BE2C (cell line): ENCODE data around the gene KIAA1958.
"Not testable (repeated sequence)": the region's sequence is repeated elsewhere in the genome, so short reads cannot be mapped to it uniquely, and the experiment has no call there.

Source experiments
- DNase-seq: peaks from one replicate; pipeline ENCODE4 v3.0.0-alpha.2; 2020
- H3K27me3 ChIP-seq: fragments of 250-450 bp; sonication (Bioruptor Pico); 2 replicates; pipeline ENCODE4 v1.5.1; 2020; ENCODE audit warnings: mild to moderate bottlenecking
- H3K36me3 ChIP-seq: fragments of 250-450 bp; sonication (Bioruptor Pico); 2 replicates; pipeline ENCODE4 v1.5.1; 2020; ENCODE audit warnings: mild to moderate bottlenecking
- H3K4me1 ChIP-seq: fragments of 250-450 bp; sonication (Bioruptor Pico); 2 replicates; pipeline ENCODE4 v1.5.1; 2020
- H3K4me3 ChIP-seq: 2 replicates; pipeline ENCODE4 v1.5.1; 2011; ENCODE audit warnings: low read depth, low read length
- H3K9me3 ChIP-seq: fragments of 250-450 bp; sonication (Bioruptor Pico); 2 replicates; pipeline ENCODE4 v1.5.1; 2020
- TF ChIP-seq, protein P1 (sequence below): IDR thresholded peaks from 2 replicates; pipeline ENCODE4 v1.5.1; 2012; ENCODE audit warnings: mild to moderate bottlenecking, low read depth, low read length

Gene KIAA1958

DNA sequence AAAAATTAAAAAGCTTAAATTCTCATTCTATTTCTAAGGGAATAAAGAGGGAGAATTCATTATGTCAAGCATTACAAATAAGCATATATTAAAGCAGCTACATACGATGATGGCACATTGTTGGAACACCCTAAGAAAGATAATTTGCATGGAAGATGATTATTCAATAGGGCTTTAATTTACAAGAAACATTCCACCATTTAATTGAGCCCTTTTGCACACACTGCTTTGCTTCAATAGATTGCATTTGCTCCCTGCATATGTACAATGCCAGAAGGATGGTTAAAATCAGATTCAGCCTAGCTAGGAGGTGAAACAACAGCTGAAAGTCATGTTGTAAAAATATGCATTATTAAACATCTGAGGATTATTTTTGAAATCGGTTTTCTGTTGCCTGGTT lies 21.8 kb downstream of the KIAA1958 start:
- TF ChIP-seq, protein P1, sequence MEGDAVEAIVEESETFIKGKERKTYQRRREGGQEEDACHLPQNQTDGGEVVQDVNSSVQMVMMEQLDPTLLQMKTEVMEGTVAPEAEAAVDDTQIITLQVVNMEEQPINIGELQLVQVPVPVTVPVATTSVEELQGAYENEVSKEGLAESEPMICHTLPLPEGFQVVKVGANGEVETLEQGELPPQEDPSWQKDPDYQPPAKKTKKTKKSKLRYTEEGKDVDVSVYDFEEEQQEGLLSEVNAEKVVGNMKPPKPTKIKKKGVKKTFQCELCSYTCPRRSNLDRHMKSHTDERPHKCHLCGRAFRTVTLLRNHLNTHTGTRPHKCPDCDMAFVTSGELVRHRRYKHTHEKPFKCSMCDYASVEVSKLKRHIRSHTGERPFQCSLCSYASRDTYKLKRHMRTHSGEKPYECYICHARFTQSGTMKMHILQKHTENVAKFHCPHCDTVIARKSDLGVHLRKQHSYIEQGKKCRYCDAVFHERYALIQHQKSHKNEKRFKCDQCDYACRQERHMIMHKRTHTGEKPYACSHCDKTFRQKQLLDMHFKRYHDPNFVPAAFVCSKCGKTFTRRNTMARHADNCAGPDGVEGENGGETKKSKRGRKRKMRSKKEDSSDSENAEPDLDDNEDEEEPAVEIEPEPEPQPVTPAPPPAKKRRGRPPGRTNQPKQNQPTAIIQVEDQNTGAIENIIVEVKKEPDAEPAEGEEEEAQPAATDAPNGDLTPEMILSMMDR: no peak
- H3K9me3 ChIP-seq: no peaks in the 10 kb centered on the region
- H3K4me1 ChIP-seq: no peaks in the 10 kb centered on the region
- no peaks in the 10 kb centered on the region for H3K27me3 ChIP-seq
- no peak for DNase-seq
- no peak overlapping the region for H3K4me3 ChIP-seq
- no peaks in the 10 kb centered on the region for H3K36me3 ChIP-seq

DNA sequence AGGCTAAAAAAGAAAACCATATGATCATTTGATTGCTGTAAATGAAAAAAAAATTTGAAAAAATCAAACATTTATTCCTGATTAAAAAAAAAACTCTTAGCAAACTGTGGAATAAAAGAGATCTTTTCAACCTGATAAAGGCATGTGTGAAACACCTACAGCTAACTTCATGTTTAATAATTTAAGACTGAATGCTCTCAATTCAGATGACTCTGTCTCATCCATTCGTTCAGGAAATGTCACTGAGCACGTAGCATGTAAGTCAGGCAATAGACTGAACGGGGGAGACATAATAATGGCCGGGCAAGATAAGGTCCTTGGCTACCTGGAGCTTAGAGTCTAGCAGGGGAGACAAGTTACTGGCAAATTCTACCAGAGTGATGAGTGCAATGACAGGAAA lies 25.8 kb downstream of the KIAA1958 start:
- H3K4me3 ChIP-seq, H3K27me3 ChIP-seq, DNase-seq: not testable (repeated sequence)

DNA sequence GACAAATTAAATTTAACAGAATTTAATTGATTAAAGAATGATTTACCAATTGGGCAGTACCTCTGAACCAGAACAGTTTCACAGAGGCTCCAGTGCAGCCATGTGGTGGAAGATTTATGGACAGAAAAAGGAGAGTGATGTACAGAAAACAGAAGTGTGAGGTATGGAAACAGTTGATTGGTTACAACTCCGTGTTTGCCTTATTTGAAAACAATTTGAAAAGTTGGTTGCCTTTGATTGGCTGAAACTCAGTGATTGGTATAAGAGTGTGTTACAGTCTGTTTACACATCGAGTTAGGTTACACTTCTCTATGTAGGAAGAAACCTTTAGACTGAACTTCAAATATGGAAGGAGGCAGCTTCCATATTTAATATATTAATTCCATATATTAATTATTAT lies 30.1 kb downstream of the KIAA1958 start:
- no peak for DNase-seq
- Histone ChIP-seq H3K36me3 (no peaks in the 10 kb centered on the region), H3K4me3 (no peak overlapping the region), H3K9me3 (no peaks in the 10 kb centered on the region), H3K27me3 (no peaks in the 10 kb centered on the region), H3K4me1 (no peaks in the 10 kb centered on the region; the same call in 1 of the 2 replicates)
- TF ChIP-seq, protein P1: no peak

More for the DNA sequence above, 25.8 kb downstream of the KIAA1958 start:
- H3K9me3 ChIP-seq, H3K36me3 ChIP-seq, H3K4me1 ChIP-seq: not testable (repeated sequence)

DNA sequence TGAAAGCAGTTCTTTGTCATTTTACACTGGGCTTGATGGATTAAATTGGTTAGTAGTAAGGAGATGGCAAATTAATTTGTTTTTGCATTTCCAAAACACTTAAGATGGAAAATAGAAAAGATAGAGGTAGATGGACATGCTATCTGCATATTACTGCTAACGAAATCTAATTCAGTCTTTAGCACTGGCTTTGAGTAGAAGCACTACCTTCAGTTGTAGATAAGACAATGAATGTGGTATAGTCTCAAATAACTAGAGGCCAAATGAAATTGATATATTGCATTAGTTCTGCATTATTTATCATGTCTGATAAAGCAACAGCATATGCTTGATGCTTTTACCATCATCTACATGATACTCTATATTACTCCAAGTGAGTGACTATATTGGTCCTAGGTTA lies 33.4 kb downstream of the KIAA1958 start:
- Histone ChIP-seq H3K9me3 (no peaks in the 10 kb centered on the region), H3K36me3 (no peaks in the 10 kb centered on the region), H3K4me3 (no peak overlapping the region)

DNA sequence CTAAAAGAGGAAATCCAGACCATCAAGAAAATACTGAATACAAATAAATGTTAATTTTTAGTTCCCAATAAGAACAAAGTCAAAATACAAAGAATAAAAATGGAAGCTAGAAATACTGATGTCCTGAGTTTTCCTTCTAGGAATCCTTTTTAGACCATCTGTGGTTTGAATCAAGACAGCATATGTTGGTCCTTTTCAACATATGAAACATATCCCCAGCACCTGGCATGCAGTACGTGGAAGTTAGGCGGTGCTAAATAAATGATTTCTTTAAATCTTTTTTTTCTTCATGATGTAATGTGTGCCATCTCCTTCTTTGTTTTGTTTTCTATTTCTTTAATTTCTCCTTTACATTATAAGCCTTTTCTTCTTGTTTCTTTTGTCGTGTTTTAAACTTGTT lies 34.0 kb downstream of the KIAA1958 start:
- Histone ChIP-seq H3K9me3 (no peaks in the 10 kb centered on the region), H3K27me3 (no peaks in the 10 kb centered on the region), H3K4me1 (no peaks in the 10 kb centered on the region; the same call in 1 of the 2 replicates), H3K36me3 (no peaks in the 10 kb centered on the region), H3K4me3 (no peak overlapping the region)
- TF ChIP-seq, protein P1: no peak
- DNase-seq: no peak

More for the DNA sequence above, 33.4 kb downstream of the KIAA1958 start:
- no peak for DNase-seq
- TF ChIP-seq, protein P1: no peak
- no peaks in the 10 kb centered on the region for H3K27me3 ChIP-seq
- H3K4me1 ChIP-seq: no peaks in the 10 kb centered on the region; the same call in 1 of the 2 replicates

DNA sequence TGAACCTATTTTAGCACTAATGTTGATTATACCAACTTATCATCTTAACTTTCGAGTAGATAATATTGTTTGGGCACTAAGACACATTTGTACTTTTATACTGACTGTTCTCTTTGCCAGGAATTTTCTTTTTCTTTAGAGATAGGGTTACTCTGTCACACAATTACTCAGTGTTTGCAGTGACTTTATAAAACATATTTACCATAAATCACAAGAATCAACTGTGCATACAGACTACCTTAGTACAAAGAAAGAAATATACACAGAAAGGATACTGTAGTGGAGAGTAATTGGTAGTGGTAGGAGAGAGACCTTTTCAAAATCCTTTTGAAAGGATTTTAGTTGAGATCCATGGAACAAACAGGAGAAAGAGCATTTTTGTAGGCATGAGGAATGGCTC lies 40.3 kb downstream of the KIAA1958 start:
- no peaks in the 10 kb centered on the region for H3K36me3 ChIP-seq
- TF ChIP-seq, protein P1: no peak
- no peak overlapping the region for H3K4me3 ChIP-seq
- DNase-seq: no peak
- no peaks in the 10 kb centered on the region for H3K27me3 ChIP-seq
- H3K9me3 ChIP-seq: no peaks in the 10 kb centered on the region
- H3K4me1 ChIP-seq: no peaks in the 10 kb centered on the region

DNA sequence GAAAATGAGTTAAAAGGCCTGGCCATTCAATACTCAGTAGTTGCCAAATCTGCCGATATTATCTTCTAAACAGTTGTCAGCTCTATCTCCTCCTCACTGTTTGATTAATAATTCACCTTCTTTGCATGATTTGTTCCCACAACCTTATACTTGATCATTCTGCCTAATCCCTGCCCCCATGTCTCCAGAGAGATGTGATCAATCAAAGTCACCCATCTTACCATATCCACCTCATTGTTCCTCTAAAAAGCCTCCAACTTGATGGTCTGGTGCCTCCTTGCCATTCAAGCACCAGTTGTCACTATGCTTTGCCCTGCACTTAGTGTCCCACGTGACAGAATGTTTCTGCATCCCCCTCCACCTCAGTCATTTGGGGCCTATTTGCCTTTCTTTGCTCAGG lies 41.3 kb downstream of the KIAA1958 start:
- TF ChIP-seq, protein P1: no peak
- Histone ChIP-seq H3K4me3 (no peak overlapping the region), H3K27me3 (no peaks in the 10 kb centered on the region), H3K4me1 (no peaks in the 10 kb centered on the region), H3K36me3 (no peaks in the 10 kb centered on the region), H3K9me3 (no peaks in the 10 kb centered on the region)
- no peak for DNase-seq
